ENCODE results near the gene DNAJC6.
A peak's percentile ranks its signal among the peaks of the same experiment; 100 is the strongest.
"Not testable (repeated sequence)": the region's sequence is repeated elsewhere in the genome, so short reads cannot be mapped to it uniquely, and the experiment has no call there.

DNAJC6 gene

DNA sequence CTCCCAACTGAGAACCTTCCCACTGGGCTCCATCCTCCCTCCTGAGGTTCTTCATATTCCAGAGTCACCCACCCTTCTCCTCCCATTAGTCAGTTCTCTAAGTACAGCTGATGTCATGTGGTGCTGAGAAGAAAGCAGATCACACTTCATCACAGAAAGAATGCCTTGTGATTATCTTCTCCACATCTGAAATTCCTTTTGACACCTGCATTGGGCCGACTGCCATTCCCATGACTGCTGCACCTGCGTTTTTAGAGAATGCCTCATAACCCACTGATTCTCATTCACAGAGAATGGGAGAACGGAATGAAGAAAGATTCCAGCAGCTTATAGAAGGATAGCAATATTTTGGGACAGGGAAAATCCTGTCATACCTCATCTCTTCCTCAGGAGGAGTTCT is 125.4 kb downstream of the DNAJC6 start:
- DNase-seq = no peak

DNA sequence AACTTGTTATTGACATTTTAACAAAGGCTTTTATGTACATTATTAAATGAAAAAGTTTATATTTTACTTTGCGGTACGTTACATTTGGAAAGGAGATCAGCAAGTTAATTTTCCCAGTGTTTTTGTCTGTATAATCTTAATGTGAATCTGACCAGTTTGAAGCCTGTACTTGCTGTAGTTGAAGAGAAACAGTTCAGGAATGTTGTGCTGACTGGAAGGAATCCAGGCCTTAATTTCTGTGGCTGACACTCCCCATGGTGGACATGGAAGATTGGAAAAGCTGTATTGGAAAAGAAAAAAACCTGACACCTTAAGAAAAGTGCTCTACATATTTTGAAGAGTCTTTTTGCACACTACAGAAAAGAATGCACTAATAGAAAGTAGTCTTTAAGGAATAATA is 126.6 kb downstream of the DNAJC6 start:
- no peak for DNase-seq

DNA sequence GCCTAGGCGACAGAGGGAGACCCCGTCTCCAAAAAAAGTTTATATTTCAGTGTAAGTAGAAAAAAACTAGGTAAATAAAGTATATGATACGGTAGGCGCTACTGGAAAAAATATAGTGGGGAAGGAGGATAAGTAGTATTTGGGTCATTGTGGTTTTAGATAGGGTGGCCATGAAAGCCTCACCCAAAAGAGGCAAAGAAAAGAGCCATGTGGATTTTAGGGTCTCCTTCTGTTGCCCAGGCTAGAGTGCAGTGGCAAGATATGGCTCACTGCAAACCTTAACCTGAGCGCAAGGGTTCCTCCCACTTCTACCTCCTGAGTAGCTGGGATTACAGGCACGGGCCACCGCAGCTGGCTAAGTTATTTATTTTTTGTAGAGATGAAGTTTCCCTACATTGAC is 128.3 kb downstream of the DNAJC6 start:
- DNase-seq = no peak

DNA sequence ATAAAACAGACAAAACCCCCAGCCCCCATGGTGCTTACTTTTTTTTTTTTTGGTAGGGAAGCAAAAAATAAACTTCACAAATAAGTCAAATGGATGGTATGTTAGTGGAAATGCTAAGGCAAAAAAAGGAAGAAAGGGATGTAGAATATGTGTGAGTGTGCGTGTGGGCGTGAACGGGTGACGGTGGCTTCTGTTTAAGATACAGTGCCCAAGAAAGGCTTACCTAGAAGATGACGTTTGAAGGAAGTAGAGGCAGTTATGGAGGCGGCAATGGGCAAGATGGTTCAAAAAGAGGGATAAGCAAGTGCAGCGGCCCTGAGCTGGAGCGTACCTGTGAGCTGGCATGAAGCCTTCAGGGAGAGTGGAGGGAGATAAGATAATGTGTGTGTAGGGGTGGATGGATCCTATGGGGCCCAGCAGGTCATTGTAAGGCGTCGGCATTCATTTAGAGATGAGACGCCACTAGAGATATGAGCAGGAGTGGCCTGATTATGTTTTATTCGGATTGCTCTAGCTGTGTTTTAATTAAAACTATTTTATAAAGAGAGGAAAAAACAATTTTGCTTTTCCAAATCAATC is 131.1 kb downstream of the DNAJC6 start:
- DNase-seq = no peak

DNA sequence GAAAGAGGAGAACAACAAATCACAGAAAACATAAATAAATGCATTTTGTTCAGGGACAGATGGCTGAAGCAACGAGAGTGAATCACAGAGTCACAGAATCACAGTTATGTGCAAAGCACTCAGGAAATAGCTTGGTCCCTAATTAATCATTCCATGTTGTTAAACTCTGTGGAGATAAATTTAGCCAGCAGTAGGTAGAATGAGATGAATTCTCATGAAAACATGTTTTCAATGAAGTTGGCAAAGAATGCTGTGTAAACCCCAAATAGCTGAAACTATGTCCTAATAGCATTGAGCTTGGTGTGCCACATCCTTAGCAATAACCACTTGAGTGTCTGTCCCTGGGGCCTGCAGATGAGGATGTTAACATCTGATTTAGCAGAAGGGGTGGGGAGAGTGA is 131.6 kb downstream of the DNAJC6 start:
- DNase-seq = no peak

DNA sequence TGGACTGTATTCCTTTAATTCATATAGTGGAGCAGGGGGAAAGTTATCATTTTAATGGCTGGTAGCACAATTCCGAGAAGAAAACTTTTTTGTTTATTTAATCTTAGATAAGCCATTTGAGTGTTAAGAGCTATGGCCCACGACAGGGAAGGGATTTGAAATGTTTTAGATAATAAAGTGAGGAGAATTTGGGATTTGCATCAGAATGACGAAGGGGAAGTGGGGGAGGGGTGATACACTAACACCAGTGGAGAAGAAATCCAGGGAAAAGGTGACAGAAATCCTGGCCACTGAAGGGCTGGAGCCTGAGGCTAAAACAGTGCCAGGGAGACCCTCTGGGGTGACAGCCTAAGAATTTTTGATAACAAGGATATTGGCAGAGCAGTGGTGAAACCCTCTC is 132.1 kb downstream of the DNAJC6 start:
- DNase-seq = no peak

DNA sequence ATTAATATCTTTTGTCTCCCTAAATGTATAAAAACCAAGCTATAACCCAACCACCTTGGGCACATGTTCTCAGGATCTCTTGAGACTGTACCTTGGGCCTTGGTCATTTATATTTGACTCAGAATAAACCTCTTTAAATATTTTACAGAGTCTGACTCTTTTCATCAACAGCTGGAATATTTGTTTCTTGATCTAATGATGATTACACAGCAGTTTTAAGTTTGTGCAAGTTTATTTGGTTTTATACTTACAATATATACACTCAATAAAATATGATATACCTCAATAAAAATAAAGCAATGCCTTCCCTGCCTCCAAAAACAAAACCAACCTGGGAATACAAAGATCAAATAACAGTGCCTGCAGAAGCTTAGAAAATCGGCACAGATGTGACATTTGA is 133.1 kb downstream of the DNAJC6 start:
- DNase-seq = no peak

DNA sequence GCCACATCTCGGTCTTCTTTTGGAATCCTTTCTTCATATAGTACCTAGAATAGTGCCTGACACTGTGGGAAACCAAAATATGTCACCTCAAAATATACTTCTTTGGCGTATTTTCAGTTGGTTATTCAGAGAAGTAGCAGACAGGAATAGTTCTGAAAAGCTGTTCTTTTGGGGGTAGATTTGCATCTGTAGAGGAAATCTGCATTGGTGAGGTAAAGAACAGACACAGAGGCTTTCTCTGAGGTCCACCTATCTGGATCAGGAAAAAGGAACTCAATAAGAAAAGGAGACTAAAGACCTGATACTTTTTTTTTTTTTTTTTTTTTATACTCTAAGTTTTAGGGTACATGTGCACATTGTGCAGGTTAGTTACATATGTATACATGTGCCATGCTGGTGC is 134.3 kb downstream of the DNAJC6 start:
- no peak for DNase-seq

DNA sequence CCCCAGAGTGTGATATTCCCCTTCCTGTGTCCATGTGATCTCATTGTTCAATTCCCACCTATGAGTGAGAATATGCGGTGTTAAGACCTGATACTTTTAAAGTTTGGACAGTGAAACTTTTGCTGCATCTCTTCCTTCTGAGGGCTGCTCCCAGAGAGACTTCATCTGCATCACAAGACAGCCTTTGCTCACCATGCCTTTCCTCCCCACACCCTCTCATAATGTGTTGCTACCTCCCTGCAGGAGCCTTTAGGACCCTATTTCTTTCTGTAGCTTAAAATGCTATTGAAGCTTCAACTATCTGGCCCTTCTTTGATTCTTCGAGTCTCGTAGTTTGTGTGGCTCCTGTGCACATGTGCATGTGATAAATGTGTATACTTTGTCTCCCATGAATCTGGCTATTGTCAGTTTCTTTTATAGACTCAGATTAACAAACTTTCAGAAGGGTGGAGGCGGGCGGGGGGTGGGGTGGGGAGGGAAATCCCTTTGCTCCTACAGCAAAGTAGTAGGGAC is 134.8 kb downstream of the DNAJC6 start:
- DNase-seq = no peak

DNA sequence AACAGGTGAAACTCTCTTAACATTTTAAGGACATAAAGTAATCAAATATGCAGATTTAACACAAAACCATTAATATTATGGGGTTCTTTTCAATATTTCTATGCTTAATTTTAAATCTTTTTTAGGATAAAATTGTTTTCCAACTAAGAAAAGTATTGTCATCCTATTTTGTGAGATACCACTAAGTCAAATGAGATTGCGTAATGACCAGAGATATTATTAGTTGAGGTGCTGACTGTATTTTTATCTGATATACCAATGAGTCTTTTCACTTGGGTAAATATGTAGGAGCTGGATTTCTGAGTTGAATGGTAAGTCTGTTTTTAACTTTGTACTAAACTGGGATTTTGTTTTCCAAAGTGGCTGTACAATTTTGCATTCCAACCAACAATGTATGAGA is 136.5 kb downstream of the DNAJC6 start:
- no peak for DNase-seq

DNA sequence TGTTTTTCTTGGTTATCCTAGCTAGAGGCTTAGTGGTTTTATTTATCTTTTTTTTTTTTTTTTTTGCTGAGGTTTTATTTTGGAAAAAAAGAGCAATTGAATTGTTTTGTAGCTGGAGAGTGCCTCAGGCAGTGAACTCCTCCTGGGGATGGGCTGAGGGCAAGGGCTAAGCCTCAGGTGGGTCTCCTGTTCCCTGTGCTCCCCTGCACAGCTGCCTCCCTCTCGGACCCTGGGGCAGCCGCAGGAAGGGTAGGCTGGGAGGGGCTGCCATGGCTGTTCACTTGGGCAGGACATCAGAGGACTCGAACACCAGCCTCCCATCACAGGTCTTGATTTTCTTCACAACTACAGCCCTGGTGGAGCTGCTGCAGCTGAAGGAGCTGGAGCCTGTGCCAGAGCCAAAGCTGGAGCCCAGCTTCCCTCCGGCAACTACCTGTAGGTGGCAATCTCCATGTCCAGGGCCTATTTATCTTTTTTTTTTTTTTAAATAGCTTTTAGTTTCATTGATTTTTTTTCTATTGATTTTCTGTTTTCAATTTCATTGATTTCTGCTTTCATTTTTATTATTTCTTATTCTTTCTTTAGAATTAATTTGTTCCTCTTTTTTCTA is 140.0 kb downstream of the DNAJC6 start:
- no peak for DNase-seq

DNA sequence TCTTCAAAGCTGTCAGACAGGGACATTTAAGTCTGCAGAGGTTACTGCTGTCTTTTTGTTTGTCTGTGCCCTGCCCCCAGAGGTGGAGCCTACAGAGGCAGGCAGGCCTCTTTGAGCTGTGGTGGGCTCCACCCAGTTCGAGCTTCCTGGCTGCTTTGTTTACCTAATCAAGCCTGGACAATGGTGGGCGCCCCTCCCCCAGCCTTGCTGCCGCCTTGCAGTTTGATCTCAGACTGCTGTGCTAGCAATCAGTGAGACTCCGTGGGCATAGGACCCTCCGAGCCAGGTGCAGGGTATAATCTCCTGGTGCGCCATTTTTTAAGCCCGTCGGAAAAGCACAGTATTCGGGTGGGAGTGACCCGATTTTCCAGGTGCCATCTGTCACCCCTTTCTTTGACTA is 146.3 kb downstream of the DNAJC6 start:
- DNase-seq = not testable (repeated sequence)

DNA sequence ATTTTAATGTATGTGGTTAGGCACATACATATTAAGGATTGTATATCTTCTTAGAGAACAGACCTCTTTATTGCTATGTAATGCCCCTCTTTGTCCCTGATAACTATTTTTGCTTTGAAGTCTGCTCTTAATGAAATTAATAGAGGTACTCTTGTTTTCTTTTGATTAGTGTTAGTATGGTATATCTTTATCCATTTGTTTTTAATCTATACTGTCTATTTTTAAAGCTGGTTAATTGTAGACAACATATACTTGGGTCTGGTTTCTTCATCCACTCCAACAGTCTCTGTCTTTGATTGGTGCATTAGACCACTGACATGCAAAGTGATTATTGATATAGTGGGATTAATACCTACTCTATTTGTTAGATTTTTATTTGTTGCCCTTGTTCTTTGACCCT is 147.1 kb downstream of the DNAJC6 start:
- no peak for DNase-seq

DNA sequence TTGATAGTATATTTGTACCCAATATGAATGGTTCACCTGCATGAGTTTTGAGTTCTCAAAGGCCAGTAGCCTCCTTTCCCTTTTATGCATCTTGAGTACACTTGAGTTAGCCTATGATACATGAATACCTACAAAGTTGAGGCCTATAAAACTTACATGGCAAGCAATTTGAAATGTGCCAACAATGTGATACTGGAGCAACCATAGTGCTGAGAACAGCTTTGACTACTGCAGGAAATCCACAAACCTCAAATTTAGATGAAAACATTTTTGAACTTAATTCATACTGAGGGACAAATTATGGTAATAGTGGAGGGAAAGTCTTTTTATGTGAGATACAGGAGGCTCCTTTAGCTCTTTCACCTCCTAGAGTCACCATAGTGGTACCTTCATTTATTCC is 148.5 kb downstream of the DNAJC6 start:
- no peak for DNase-seq

DNA sequence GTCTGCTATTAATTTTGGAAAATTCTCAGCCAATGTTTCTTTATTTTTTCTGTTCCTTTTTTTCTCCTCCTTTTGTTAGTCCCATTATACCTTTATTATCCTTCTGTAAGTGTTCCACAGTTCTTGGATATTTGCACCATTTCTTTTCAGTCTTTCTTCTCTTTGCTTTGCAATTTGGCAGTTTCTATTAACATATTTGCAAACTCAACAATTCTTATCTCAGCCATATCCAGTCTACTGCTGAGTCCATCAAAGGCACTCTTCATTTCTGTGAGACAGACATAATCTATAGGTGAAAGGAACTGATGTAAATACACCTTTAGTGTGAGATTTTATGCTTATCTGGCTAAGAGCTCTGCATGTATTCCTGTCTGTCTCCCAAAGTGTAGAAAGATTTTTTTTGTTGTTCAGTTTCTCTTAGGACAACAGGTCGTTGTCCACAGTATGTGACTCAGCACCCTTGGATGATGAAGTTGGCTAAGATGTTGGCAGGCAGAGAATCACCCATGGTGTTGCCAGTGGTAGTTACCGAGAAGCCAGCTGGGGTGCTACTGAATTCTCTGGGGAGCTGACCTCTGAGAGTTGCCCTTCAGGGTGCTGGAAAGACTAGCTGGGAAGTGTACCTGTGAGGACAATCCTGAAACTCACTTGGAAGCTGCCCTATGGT is 149.5 kb downstream of the DNAJC6 start:
- DNase-seq = no peak

DNA sequence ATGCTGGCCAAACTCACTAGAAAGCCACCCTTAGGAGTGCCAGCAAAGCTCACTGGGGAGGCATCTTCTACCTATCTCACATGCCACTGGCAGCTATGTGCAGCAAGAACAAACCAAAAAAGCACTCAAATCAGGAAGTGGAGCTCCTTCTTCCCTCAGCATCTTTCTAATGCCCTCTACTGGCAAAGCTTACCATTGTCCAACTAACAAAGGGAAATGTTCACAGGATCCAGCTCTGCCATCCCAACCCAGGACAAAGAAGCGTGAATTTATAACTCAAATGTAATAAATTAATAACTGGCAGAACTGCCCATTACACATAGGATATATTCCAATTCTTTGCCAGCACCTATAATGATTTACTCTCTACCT is 150.0 kb downstream of the DNAJC6 start:
- peak in 1 of 2 experiments; percentile 22 for DNase-seq
